Measurements from ENCODE around the gene SLC25A19.

Gene SLC25A19

GRCh38 chr17:75231071-75231470 lies 58.2 kb downstream of the SLC25A19 start:
- ATAC-seq (ENCODE audit: low read depth) (no peak), DNase-seq (ENCODE audit: low spot score) (no peak)
- no peaks in the 10 kb centered on the region for H3K9me3 ChIP-seq (ENCODE audit: severe bottlenecking)
- H3K36me3 ChIP-seq (ENCODE audit: low read depth), result peaks cover 90% of the 10 kb centered on the region
- no peaks in the 10 kb centered on the region for H3K4me1 ChIP-seq (ENCODE audit: insufficient read depth, poor library complexity, severe bottlenecking)
- no peak overlapping the region for H3K4me3 ChIP-seq (ENCODE audit: severe bottlenecking)
- no peaks in the 10 kb centered on the region for H3K27me3 ChIP-seq (ENCODE audit: insufficient read depth, poor library complexity, severe bottlenecking)
- H3K27ac ChIP-seq (ENCODE audit: poor library complexity, severe bottlenecking), result no peak overlapping the region
- TF ChIP-seq CTCF (IDR thresholded peaks at IDR 0.05; ENCODE audit: poor library complexity, severe bottlenecking), result no peak

GRCh38 chr17:75228847-75229246 lies 60.4 kb downstream of the SLC25A19 start:
- ATAC-seq (ENCODE audit: low read depth), result no peak
- no peak for DNase-seq (ENCODE audit: low spot score)

GRCh38 chr17:75228305-75228704 lies 60.9 kb downstream of the SLC25A19 start:
- Histone ChIP-seq H3K4me1 (ENCODE audit: insufficient read depth, poor library complexity, severe bottlenecking) (no peaks in the 10 kb centered on the region), H3K27ac (ENCODE audit: poor library complexity, severe bottlenecking) (no peak overlapping the region), H3K36me3 (ENCODE audit: low read depth) (peaks cover 90% of the 10 kb centered on the region), H3K4me3 (ENCODE audit: severe bottlenecking) (no peak overlapping the region), H3K9me3 (ENCODE audit: severe bottlenecking) (no peaks in the 10 kb centered on the region), H3K27me3 (ENCODE audit: insufficient read depth, poor library complexity, severe bottlenecking) (no peaks in the 10 kb centered on the region)
- TF ChIP-seq CTCF (IDR thresholded peaks at IDR 0.05; ENCODE audit: poor library complexity, severe bottlenecking), result no peak
- ATAC-seq (ENCODE audit: low read depth) (no peak), DNase-seq (ENCODE audit: low spot score) (no peak)

More at GRCh38 chr17:75228847-75229246, 60.4 kb downstream of the SLC25A19 start:
- Histone ChIP-seq H3K27ac (ENCODE audit: poor library complexity, severe bottlenecking) (no peak overlapping the region), H3K9me3 (ENCODE audit: severe bottlenecking) (no peaks in the 10 kb centered on the region), H3K27me3 (ENCODE audit: insufficient read depth, poor library complexity, severe bottlenecking) (no peaks in the 10 kb centered on the region), H3K4me3 (ENCODE audit: severe bottlenecking) (no peak overlapping the region), H3K36me3 (ENCODE audit: low read depth) (peaks cover 90% of the 10 kb centered on the region), H3K4me1 (ENCODE audit: insufficient read depth, poor library complexity, severe bottlenecking) (no peaks in the 10 kb centered on the region)
- no peak for TF ChIP-seq CTCF (IDR thresholded peaks at IDR 0.05; ENCODE audit: poor library complexity, severe bottlenecking)

GRCh38 chr17:75227729-75228128 lies 61.5 kb downstream of the SLC25A19 start:
- H3K4me3 ChIP-seq (ENCODE audit: severe bottlenecking), result no peak overlapping the region
- H3K27ac ChIP-seq (ENCODE audit: poor library complexity, severe bottlenecking), result no peak overlapping the region
- H3K27me3 ChIP-seq (ENCODE audit: insufficient read depth, poor library complexity, severe bottlenecking), result no peaks in the 10 kb centered on the region
- ATAC-seq (ENCODE audit: low read depth), result no peak
- no peak for DNase-seq (ENCODE audit: low spot score)
- H3K36me3 ChIP-seq (ENCODE audit: low read depth), result peaks cover 92% of the 10 kb centered on the region
- no peak for TF ChIP-seq CTCF (IDR thresholded peaks at IDR 0.05; ENCODE audit: poor library complexity, severe bottlenecking)
- H3K4me1 ChIP-seq (ENCODE audit: insufficient read depth, poor library complexity, severe bottlenecking), result no peaks in the 10 kb centered on the region
- no peaks in the 10 kb centered on the region for H3K9me3 ChIP-seq (ENCODE audit: severe bottlenecking)

GRCh38 chr17:75225016-75225415 lies 64.2 kb downstream of the SLC25A19 start:
- Histone ChIP-seq H3K4me1 (ENCODE audit: insufficient read depth, poor library complexity, severe bottlenecking) (no peaks in the 10 kb centered on the region), H3K36me3 (ENCODE audit: low read depth) (peaks cover 91% of the 10 kb centered on the region), H3K27me3 (ENCODE audit: insufficient read depth, poor library complexity, severe bottlenecking) (no peaks in the 10 kb centered on the region), H3K4me3 (ENCODE audit: severe bottlenecking) (no peak overlapping the region), H3K9me3 (ENCODE audit: severe bottlenecking) (no peaks in the 10 kb centered on the region), H3K27ac (ENCODE audit: poor library complexity, severe bottlenecking) (no peak overlapping the region)
- no peak for TF ChIP-seq CTCF (IDR thresholded peaks at IDR 0.05; ENCODE audit: poor library complexity, severe bottlenecking)
- DNase-seq (ENCODE audit: low spot score), result no peak
- no peak for ATAC-seq (ENCODE audit: low read depth)
